Loucy (cell line): Measurements from ENCODE around the gene TSHZ2.

Experiments
- H2AFZ ChIP-seq: fragments of 200-600 bp; sonication (generic); 2 replicates; pipeline ENCODE4 v1.6.0; 2016; ENCODE audit warnings: antibody characterized with exemption, mild to moderate bottlenecking, low read length, moderate library complexity
- H3F3A ChIP-seq: fragments of 200-600 bp; 2 replicates; pipeline ENCODE4 v1.6.0; 2016; ENCODE audit warnings: antibody characterized with exemption, low read depth, mild to moderate bottlenecking
- H3K27me3 ChIP-seq: fragments of 200-600 bp; sonication (generic); 2 replicates; pipeline ENCODE4 v1.6.1; 2014; ENCODE audit warnings: low read length, mild to moderate bottlenecking; ENCODE audit not compliant: insufficient read depth, poor library complexity, severe bottlenecking
- H3K36me3 ChIP-seq: fragments of 200-600 bp; sonication (generic); 2 replicates; pipeline ENCODE4 v1.6.1; 2016; ENCODE audit warnings: low read length; ENCODE audit not compliant: insufficient read depth
- H3K4me1 ChIP-seq: fragments of 200-600 bp; sonication (generic); 2 replicates; pipeline ENCODE4 v1.5.1; 2014; ENCODE audit warnings: low read length, mild to moderate bottlenecking; ENCODE audit not compliant: insufficient read depth, poor library complexity, severe bottlenecking
- H3K4me2 ChIP-seq: fragments of 200-600 bp; sonication (generic); 2 replicates; pipeline ENCODE4 v1.6.0; 2014; ENCODE audit warnings: antibody characterized with exemption, low read length, low read depth, mild to moderate bottlenecking; ENCODE audit not compliant: poor library complexity, severe bottlenecking
- H3K4me3 ChIP-seq: fragments of 200-600 bp; sonication (generic); 2 replicates; pipeline ENCODE4 v1.5.1; 2014; ENCODE audit warnings: low read length, mild to moderate bottlenecking, mixed read lengths; ENCODE audit not compliant: poor library complexity, severe bottlenecking
- H3K79me2 ChIP-seq: fragments of 200-600 bp; sonication (generic); 2 replicates; pipeline ENCODE4 v1.6.1; 2014; ENCODE audit warnings: low read length; ENCODE audit not compliant: insufficient read depth
- H3K9ac ChIP-seq: fragments of 200-600 bp; sonication (generic); 2 replicates; pipeline ENCODE4 v1.6.0; 2014; ENCODE audit warnings: mild to moderate bottlenecking, low read depth, low read length, moderate library complexity; ENCODE audit not compliant: poor library complexity, severe bottlenecking
- H3K9me2 ChIP-seq: fragments of 200-600 bp; sonication (generic); replicated peaks from 2 replicates; pipeline ENCODE4 v1.6.1; 2016; ENCODE audit warnings: low read depth, low read length, mixed read lengths
- H3K9me3 ChIP-seq: fragments of 200-600 bp; sonication (generic); 2 replicates; pipeline ENCODE4 v1.6.1; 2014; ENCODE audit warnings: mild to moderate bottlenecking, antibody characterized with exemption, low read length, low read depth; ENCODE audit not compliant: insufficient read depth
- H4K20me1 ChIP-seq: fragments of 200-600 bp; sonication (generic); 2 replicates; pipeline ENCODE4 v1.6.0; 2014; ENCODE audit warnings: antibody characterized with exemption, low read length, mild to moderate bottlenecking; ENCODE audit not compliant: insufficient read depth, poor library complexity, severe bottlenecking
- CTCF ChIP-seq: fragments of 200-600 bp; sonication (generic); conservative IDR thresholded peaks from 2 replicates; pipeline ENCODE4 v1.5.1; 2014; ENCODE audit warnings: mild to moderate bottlenecking, antibody characterized with exemption, low read length
- EZH2phosphoT487 ChIP-seq: fragments of 200-600 bp; IDR thresholded peaks from 2 replicates; pipeline ENCODE4 v1.6.1; 2018; ENCODE audit warnings: antibody characterized with exemption, mild to moderate bottlenecking, moderate library complexity, borderline replicate concordance

The TSHZ2 gene

DNA sequence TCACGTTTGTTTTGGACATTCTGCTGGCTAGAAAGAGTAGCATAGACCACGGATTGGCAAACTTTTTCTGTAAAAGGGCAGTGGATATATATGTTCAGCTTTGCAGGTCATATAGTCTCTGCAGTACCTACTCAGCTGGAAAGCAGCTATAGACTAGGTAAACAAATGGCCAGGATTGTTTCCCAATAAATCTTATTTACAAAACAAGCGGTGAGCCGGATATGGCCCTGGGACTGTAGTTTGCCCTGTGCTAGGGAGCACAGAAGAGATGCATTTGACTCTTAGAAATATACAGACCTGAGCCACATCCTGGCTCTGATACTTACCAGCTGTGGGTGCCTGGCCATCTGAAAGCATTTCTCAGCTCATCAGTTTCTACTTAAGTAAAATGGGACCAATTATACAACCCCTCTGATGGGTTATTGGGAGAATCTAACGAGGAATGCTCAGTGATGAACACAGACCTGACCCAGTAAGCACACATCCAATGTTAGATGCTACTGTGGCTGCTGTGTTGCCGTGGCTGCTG is 120.7 kb downstream of the TSHZ2 start:
- Histone ChIP-seq H3K9me2 (no peaks in the 10 kb centered on the region), H3K9ac (no peak overlapping the region), H3K9me3 (no peaks in the 10 kb centered on the region; the same call in 1 of the 2 replicates), H3K4me2 (no peak overlapping the region), H3F3A (no peaks in the 10 kb centered on the region), H3K79me2 (no peaks in the 10 kb centered on the region), H3K4me1 (no peaks in the 10 kb centered on the region), H3K27me3 (no peaks in the 10 kb centered on the region), H3K4me3 (no peak overlapping the region), H3K36me3 (no peaks in the 10 kb centered on the region), H2AFZ (no peak overlapping the region), H4K20me1 (no peaks in the 10 kb centered on the region)
- TF ChIP-seq CTCF (no peak), EZH2phosphoT487 (no peak)

DNA sequence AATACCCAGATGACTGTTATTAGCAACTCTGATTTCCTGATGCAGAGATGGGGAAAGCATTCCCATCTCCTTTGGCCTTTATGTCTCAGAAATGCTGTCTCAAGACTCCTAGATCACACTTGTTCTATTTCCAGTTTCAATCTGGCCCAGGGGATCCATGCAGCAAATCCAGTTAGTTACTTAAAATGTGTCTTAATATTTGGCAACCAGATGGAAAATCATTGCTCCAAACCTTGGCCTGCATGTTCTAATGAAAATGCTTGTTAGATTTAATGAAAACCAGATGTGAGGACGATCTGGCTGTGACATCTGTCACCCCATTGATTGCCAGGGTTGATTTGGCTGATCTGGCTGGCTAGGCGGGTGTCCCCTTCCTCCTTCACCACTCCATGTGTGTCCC is 125.2 kb downstream of the TSHZ2 start:
- Histone ChIP-seq H3K4me2 (no peak overlapping the region), H3K36me3 (no peaks in the 10 kb centered on the region), H3K9me2 (no peaks in the 10 kb centered on the region), H4K20me1 (no peaks in the 10 kb centered on the region), H3K9me3 (no peaks in the 10 kb centered on the region), H3K4me1 (no peaks in the 10 kb centered on the region), H3K9ac (no peak overlapping the region), H3K27me3 (no peaks in the 10 kb centered on the region), H3K4me3 (no peak overlapping the region), H2AFZ (no peak overlapping the region), H3F3A (no peaks in the 10 kb centered on the region), H3K79me2 (no peaks in the 10 kb centered on the region)
- TF ChIP-seq EZH2phosphoT487 (no peak), CTCF (no peak)

DNA sequence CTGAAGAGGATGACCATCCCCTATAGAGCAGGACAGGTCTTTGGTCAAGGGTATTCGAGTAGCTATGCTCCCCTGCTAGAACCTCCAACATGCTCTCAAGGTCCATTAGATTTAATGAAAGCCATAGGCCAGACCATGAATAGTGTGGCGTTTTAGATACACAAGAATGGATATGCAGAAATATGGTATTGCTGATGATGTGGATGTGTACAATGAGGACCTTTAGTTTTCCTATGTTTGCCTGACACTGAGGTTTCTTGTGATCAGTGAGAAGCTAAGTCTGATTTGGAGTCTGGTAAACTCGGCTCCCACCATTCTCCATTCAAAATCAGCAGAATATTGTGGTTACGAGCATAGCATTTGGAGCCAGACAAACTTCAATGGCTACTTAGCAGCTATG is 125.6 kb downstream of the TSHZ2 start:
- Histone ChIP-seq H3K4me3 (no peak overlapping the region), H3K9ac (no peak overlapping the region), H4K20me1 (no peaks in the 10 kb centered on the region), H3K4me1 (no peaks in the 10 kb centered on the region), H3K79me2 (no peaks in the 10 kb centered on the region), H3K36me3 (no peaks in the 10 kb centered on the region), H3K4me2 (no peak overlapping the region), H3K9me2 (no peaks in the 10 kb centered on the region), H3K9me3 (no peaks in the 10 kb centered on the region), H3F3A (no peaks in the 10 kb centered on the region), H2AFZ (no peak overlapping the region), H3K27me3 (no peaks in the 10 kb centered on the region)
- TF ChIP-seq CTCF (no peak), EZH2phosphoT487 (no peak)
